ENCODE measurements around the gene CRABP1.

- no peak for TF ChIP-seq JUN (CRISPR knock-in tag; IDR thresholded peaks at IDR 0.05)
- TF ChIP-seq, protein P1, sequence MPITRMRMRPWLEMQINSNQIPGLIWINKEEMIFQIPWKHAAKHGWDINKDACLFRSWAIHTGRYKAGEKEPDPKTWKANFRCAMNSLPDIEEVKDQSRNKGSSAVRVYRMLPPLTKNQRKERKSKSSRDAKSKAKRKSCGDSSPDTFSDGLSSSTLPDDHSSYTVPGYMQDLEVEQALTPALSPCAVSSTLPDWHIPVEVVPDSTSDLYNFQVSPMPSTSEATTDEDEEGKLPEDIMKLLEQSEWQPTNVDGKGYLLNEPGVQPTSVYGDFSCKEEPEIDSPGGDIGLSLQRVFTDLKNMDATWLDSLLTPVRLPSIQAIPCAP (CRISPR knock-in tag; IDR thresholded peaks at IDR 0.05), result no peak
- TF ChIP-seq ZNF416 (CRISPR knock-in tag; IDR thresholded peaks at IDR 0.05), result no peak
- TF ChIP-seq RELA (CRISPR knock-in tag; IDR thresholded peaks at IDR 0.05; ENCODE audit: borderline replicate concordance), result no peak
- TF ChIP-seq CREM (CRISPR knock-in tag; IDR thresholded peaks at IDR 0.05), result no peak
- no peak for TF ChIP-seq ATF1 (CRISPR knock-in tag; IDR thresholded peaks at IDR 0.05)
- TF ChIP-seq CTCF (IDR thresholded peaks at IDR 0.05), result no peak
- no peak for TF ChIP-seq STAT6 (CRISPR knock-in tag; conservative IDR thresholded peaks at IDR 0.05; ENCODE audit: low read depth)
Measured at GRCh38 chr15:78366342-78366741, 26.2 kb downstream of the CRABP1 start.
